ENCODE results near the gene ENKD1.

DNA sequence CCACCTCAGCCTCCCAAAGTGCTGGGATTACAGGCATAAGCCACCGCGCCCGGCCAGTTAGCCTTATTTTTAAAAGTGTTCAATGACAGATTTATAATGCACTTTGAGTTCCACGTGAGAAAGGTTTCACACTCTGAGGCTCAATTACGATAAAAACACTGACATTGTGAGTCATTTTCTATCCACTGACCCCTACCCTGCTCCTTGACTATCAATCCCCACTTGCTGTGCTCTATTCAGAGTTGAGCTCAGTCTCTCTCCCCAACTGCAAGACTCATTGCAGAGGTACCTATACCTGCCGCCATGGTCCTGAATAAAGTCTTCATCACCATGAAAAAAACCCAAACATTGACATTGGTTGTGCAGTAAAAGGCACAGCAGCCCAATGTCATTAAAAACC is 44.1 kb upstream of the ENKD1 start:
- TF ChIP-seq CTCF (IDR thresholded peaks at IDR 0.05) (no peak), EZH2 (IDR thresholded peaks at IDR 0.05; ENCODE audit: borderline replicate concordance, insufficient read depth, low read depth, low read length, poor library complexity, severe bottlenecking) (no peak)

Measured in B cell (primary cell).